Progenitor cell of endocrine pancreas (in vitro differentiated cells): ENCODE measurements around the gene LANCL1. TPM values are rescaled to one million over a fixed set of nuclear protein-coding genes. Genes with fewer than 3 reads are reported as not detected.

Experiments used
- DNase-seq: peaks from one replicate; pipeline ENCODE4 v3.0.0; 2021; ENCODE audit warnings: low spot score; ENCODE audit not compliant: unreplicated experiment
- H3K27ac Mint-ChIP-seq: 2 replicates; pipeline ENCODE4 v1.8.0; 2021; ENCODE audit warnings: mild to moderate bottlenecking, moderate library complexity, mixed read lengths
- H3K27me3 Mint-ChIP-seq: 2 replicates; pipeline ENCODE4 v1.8.0; 2021; ENCODE audit warnings: mixed read lengths
- H3K36me3 Mint-ChIP-seq: 2 replicates; pipeline ENCODE4 v1.8.0; 2022; ENCODE audit warnings: mixed read lengths; ENCODE audit not compliant: insufficient read depth
- H3K4me1 Mint-ChIP-seq: 2 replicates; pipeline ENCODE4 v1.8.0; 2021; ENCODE audit warnings: low read depth, mixed read lengths
- H3K4me3 Mint-ChIP-seq: 2 replicates; pipeline ENCODE4 v1.8.0; 2021; ENCODE audit warnings: low read depth, mild to moderate bottlenecking, moderate library complexity, mixed read lengths
- H3K9me3 Mint-ChIP-seq: 2 replicates; pipeline ENCODE4 v1.8.0; 2021; ENCODE audit warnings: low read depth, mixed read lengths
- total RNA-seq: library from RNA; stranded (reverse); gene quantifications from 2 replicates; pipeline ENCODE4 v1.2.1, GENCODE V29; 2021
- TF ChIP-seq, protein P1 (sequence below): fragments of 200-600 bp; sonication (generic); IDR thresholded peaks from one replicate; pipeline ENCODE4 v1.5.0; 2021; ENCODE audit warnings: antibody characterized with exemption, mild to moderate bottlenecking; ENCODE audit not compliant: unreplicated experiment

LANCL1 gene
- total RNA-seq, 1 donor from 2014 or later: 58.1 TPM

GRCh38 chr2:210442457-210442856 lies 34.1 kb downstream of the LANCL1 start:
- H3K4me3 Mint-ChIP-seq: no peak overlapping the region
- H3K27me3 Mint-ChIP-seq: no peaks in the 10 kb centered on the region
- TF ChIP-seq, protein P1, sequence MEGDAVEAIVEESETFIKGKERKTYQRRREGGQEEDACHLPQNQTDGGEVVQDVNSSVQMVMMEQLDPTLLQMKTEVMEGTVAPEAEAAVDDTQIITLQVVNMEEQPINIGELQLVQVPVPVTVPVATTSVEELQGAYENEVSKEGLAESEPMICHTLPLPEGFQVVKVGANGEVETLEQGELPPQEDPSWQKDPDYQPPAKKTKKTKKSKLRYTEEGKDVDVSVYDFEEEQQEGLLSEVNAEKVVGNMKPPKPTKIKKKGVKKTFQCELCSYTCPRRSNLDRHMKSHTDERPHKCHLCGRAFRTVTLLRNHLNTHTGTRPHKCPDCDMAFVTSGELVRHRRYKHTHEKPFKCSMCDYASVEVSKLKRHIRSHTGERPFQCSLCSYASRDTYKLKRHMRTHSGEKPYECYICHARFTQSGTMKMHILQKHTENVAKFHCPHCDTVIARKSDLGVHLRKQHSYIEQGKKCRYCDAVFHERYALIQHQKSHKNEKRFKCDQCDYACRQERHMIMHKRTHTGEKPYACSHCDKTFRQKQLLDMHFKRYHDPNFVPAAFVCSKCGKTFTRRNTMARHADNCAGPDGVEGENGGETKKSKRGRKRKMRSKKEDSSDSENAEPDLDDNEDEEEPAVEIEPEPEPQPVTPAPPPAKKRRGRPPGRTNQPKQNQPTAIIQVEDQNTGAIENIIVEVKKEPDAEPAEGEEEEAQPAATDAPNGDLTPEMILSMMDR: no peak
- peaks cover 24% of the 10 kb centered on the region for H3K36me3 Mint-ChIP-seq
- peaks cover 15% of the 10 kb centered on the region for H3K4me1 Mint-ChIP-seq
- H3K9me3 Mint-ChIP-seq: peaks cover 9% of the 10 kb centered on the region
- H3K27ac Mint-ChIP-seq: no peak overlapping the region
- DNase-seq: no peak

DNA sequence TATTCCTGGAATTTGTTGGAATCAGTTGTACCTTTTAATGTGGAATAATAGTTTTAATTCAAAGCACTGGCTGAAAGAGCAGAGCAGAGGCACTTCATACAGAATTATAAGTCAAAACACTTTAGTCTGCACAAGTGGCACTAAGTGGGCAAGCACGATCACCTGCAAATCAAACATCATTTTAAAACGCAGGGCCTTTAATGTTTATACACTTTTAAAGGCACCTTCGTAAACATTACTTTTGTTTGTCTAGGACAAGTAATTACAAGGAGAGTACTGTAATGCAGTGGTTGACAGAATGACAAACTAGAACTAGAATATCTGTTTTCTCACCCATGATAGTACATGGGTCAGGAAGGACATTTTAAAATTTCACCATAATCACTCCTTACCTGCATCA lies 36.4 kb downstream of the LANCL1 start:
- TF ChIP-seq, protein P1: no peak
- no peak for DNase-seq
- Mint-ChIP-seq H3K4me3 (no peak overlapping the region), H3K27me3 (no peaks in the 10 kb centered on the region), H3K9me3 (no peaks in the 10 kb centered on the region), H3K36me3 (peaks cover 25% of the 10 kb centered on the region), H3K27ac (no peak overlapping the region), H3K4me1 (peaks cover 15% of the 10 kb centered on the region)

GRCh38 chr2:210435439-210435838 lies 41.1 kb downstream of the LANCL1 start:
- DNase-seq: no peak
- H3K36me3 Mint-ChIP-seq: peaks cover 47% of the 10 kb centered on the region
- no peak overlapping the region for H3K27ac Mint-ChIP-seq
- H3K9me3 Mint-ChIP-seq: peaks cover 9% of the 10 kb centered on the region
- TF ChIP-seq, protein P1: no peak
- H3K4me3 Mint-ChIP-seq: no peak overlapping the region
- H3K27me3 Mint-ChIP-seq: no peaks in the 10 kb centered on the region
- peaks cover 13% of the 10 kb centered on the region for H3K4me1 Mint-ChIP-seq

DNA sequence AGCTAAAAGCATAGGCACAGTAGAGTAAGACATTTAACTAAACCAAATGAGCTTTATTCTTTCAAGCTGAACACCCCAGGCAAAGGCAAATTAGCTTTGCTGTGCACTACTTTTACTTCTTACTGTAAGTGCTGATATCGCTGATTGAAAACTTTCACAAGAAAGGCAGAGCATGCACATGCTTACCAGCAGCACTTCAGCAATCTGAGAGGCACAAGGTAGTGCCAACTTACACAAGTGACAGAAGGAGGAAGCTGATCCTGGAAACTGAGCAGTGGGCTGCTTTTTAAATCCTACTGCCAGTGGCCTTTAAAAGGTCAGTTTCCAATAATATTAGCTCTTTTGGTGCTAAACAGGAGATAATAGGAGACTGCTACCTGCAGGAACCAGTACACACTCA lies 43.9 kb downstream of the LANCL1 start:
- H3K4me3 Mint-ChIP-seq: no peak overlapping the region
- TF ChIP-seq, protein P1: no peak
- no peak overlapping the region for H3K27ac Mint-ChIP-seq
- no peaks in the 10 kb centered on the region for H3K27me3 Mint-ChIP-seq
- no peak for DNase-seq
- H3K9me3 Mint-ChIP-seq: peaks cover 17% of the 10 kb centered on the region
- peaks cover 1% of the 10 kb centered on the region for H3K4me1 Mint-ChIP-seq
- peaks cover 55% of the 10 kb centered on the region for H3K36me3 Mint-ChIP-seq

DNA sequence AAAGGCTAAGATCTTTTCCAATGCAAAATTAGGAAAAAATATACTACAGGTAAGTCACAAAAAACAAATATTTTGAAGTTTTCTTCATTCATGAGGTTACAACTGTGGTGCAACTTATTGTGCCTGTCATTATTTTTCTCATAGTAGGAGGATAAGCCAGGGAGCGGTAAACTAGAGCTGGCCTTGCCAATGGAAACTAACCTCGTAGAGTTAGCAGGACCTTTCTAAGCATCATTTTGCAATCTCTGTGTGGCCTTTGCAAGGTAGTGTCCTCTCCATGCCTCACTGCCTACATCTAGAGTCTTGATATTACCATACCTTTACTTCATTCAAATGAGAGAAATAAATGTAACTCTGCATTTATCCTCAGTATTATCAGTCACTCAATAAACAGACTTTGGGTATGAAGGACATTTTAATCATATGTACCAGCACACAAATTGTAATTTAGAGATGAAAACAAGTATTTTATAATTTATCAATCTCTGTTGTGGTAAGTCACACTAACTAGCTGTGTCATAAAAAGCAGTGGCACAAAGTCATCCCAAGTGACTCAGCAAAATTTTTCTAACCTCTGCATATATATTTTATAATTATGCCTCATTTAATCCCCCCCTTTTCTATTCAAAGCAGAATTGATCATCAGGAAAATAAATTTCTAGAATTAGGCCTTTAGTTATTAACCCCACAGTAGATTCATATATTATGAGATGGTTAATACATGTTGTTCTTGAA lies 47.0 kb downstream of the LANCL1 start:
- H3K4me1 Mint-ChIP-seq: peaks cover 1% of the 10 kb centered on the region
- peaks cover 62% of the 10 kb centered on the region for H3K36me3 Mint-ChIP-seq

More for the DNA sequence above, 47.0 kb downstream of the LANCL1 start:
- no peak for DNase-seq
- H3K27me3 Mint-ChIP-seq: no peaks in the 10 kb centered on the region
- TF ChIP-seq, protein P1: no peak
- H3K4me3 Mint-ChIP-seq: no peak overlapping the region
- H3K9me3 Mint-ChIP-seq: peaks cover 44% of the 10 kb centered on the region
- no peak overlapping the region for H3K27ac Mint-ChIP-seq
